Activated CD4-positive, alpha-beta T cell treated with anti-CD3 and anti-CD28 coated beads, Interleukin-10, Interleukin-2, amounts not matched to agents 100 ng/mL and 50 ng/mL, durations not matched to agents 16 hours and 8 hours (primary cell): ENCODE results near the gene TET3.

Experiments
- DNase-seq: peaks from one replicate; pipeline ENCODE4 v3.0.0-alpha.2; 2020

Gene TET3

GRCh38 chr2:73965053-73965452, 19.7 kb upstream of the TET3 start:
- no peak for DNase-seq

- DNase-seq: no peak
Measured at GRCh38 chr2:73968357-73968937, 16.3 kb upstream of the TET3 start.

GRCh38 chr2:73969356-73969755, 15.4 kb upstream of the TET3 start:
- no peak for DNase-seq

- DNase-seq: no peak
Measured at GRCh38 chr2:73970141-73970803, 14.4 kb upstream of the TET3 start.

GRCh38 chr2:73970850-73971471, 13.7 kb upstream of the TET3 start:
- DNase-seq: peak; percentile 64

- no peak for DNase-seq
Measured at GRCh38 chr2:73971722-73972121, 13.0 kb upstream of the TET3 start.

GRCh38 chr2:73972846-73973245, 11.9 kb upstream of the TET3 start:
- no peak for DNase-seq

- no peak for DNase-seq
Measured at GRCh38 chr2:73975731-73976130, 9.0 kb upstream of the TET3 start.

- DNase-seq: no peak
Measured at GRCh38 chr2:73976803-73977202, 7.9 kb upstream of the TET3 start.

- DNase-seq: no peak
Measured at GRCh38 chr2:73977466-73977865, 7.2 kb upstream of the TET3 start.

- DNase-seq: peak; percentile 80
Measured at GRCh38 chr2:73979021-73979420, 5.7 kb upstream of the TET3 start.

GRCh38 chr2:73979686-73980085, 5.0 kb upstream of the TET3 start:
- peak; percentile 61 for DNase-seq

- DNase-seq: no peak
Measured at GRCh38 chr2:73980566-73980965, 4.1 kb upstream of the TET3 start.

- peak; percentile 65 for DNase-seq
Measured at GRCh38 chr2:73981081-73982001, 3.4 kb upstream of the TET3 start.

- DNase-seq: no peak
Measured at GRCh38 chr2:73982140-73982617, 2.5 kb upstream of the TET3 start.

- DNase-seq: no peak
Measured at GRCh38 chr2:73983322-73984202, 1.1 kb upstream of the TET3 start.

GRCh38 chr2:73984922-73985307, 205 bp downstream of the TET3 start:
- DNase-seq: peak; percentile 68

GRCh38 chr2:73985308-73986084, 786 bp downstream of the TET3 start:
- peak; percentile 64 for DNase-seq

GRCh38 chr2:73986085-73986681, 1.5 kb downstream of the TET3 start:
- DNase-seq: peak; percentile 51

- DNase-seq: peak; percentile 40
Measured at GRCh38 chr2:73987109-73987947, 2.6 kb downstream of the TET3 start.
